Vagina (tissue), 2 donors: ENCODE results near the gene TENM4.

Source experiments
- POLR2A ChIP-seq, 2 donors: fragments of 450-650 bp; IDR thresholded peaks; one replicate each; pipeline ENCODE4 v1.6.1; 2017; ENCODE audit warnings: antibody characterized with exemption in 2 of 2, mild to moderate bottlenecking in 2 of 2, moderate library complexity in 2 of 2
- POLR2AphosphoS5 ChIP-seq, 2 donors: sonication (generic); formaldehyde crosslinking; IDR thresholded peaks; one replicate each; pipeline ENCODE4 v1.9.0; 2017; ENCODE audit warnings: antibody characterized with exemption in 2 of 2, mild to moderate bottlenecking in 2 of 2, low read depth in 1 of 2; ENCODE audit not compliant: insufficient read depth in 1 of 2
- TF ChIP-seq, protein P1 (sequence below), 3 experiments: fragments of 450-650 bp in 2 of 3; fragments of 200-600 bp in 1 of 3; sonication (generic) in 1 of 3; IDR thresholded peaks; one replicate each; pipeline ENCODE4 v1.5.1; 2017 to 2019; ENCODE audit warnings: antibody characterized with exemption in 3 of 3, mild to moderate bottlenecking in 2 of 3, moderate library complexity in 2 of 3

- TF ChIP-seq, protein P1, sequence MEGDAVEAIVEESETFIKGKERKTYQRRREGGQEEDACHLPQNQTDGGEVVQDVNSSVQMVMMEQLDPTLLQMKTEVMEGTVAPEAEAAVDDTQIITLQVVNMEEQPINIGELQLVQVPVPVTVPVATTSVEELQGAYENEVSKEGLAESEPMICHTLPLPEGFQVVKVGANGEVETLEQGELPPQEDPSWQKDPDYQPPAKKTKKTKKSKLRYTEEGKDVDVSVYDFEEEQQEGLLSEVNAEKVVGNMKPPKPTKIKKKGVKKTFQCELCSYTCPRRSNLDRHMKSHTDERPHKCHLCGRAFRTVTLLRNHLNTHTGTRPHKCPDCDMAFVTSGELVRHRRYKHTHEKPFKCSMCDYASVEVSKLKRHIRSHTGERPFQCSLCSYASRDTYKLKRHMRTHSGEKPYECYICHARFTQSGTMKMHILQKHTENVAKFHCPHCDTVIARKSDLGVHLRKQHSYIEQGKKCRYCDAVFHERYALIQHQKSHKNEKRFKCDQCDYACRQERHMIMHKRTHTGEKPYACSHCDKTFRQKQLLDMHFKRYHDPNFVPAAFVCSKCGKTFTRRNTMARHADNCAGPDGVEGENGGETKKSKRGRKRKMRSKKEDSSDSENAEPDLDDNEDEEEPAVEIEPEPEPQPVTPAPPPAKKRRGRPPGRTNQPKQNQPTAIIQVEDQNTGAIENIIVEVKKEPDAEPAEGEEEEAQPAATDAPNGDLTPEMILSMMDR (IDR thresholded peaks at IDR 0.05): no peak
- TF ChIP-seq POLR2AphosphoS5 (IDR thresholded peaks at IDR 0.05; ENCODE audit: insufficient read depth in 1 of 2, low read depth in 1 of 2) (no peak), POLR2A (IDR thresholded peaks at IDR 0.05) (no peak)
These were observed 673.5 kb downstream of the TENM4 start for GRCh38 chr11:78767027-78767932.
